ENCODE data around the gene TAF6.
"Not testable (repeated sequence)": the region's sequence is repeated elsewhere in the genome, so short reads cannot be mapped to it uniquely, and the experiment has no call there.

TAF6 gene

GRCh38 chr7:100137851-100138760, 18.9 kb upstream of the TAF6 start:
- DNase-seq: no peak
- Mint-ChIP-seq H3K4me3 (no peak overlapping the region), H3K27me3 (peaks cover 16% of the 10 kb centered on the region), H3K27ac (peak overlapping the region; percentile 68), H3K4me1 (peaks cover 19% of the 10 kb centered on the region), H3K36me3 (no peaks in the 10 kb centered on the region), H3K9me3 (no peaks in the 10 kb centered on the region)
- CTCF ChIA-PET: interaction anchor here (0.7 to 1.7 kb wide), 6 partner anchors 10 to 270 kb away, joined by 3 to 13 read pairs (median 4); partner anchors contain the start of gene LAMTOR4

GRCh38 chr7:100132697-100133151, 13.6 kb upstream of the TAF6 start:
- peak; percentile 81 for DNase-seq
- Mint-ChIP-seq H3K27ac (no peak overlapping the region), H3K9me3 (no peaks in the 10 kb centered on the region), H3K4me3 (no peak overlapping the region), H3K4me1 (peaks cover 36% of the 10 kb centered on the region), H3K36me3 (no peaks in the 10 kb centered on the region), H3K27me3 (peaks cover 16% of the 10 kb centered on the region)
- CTCF ChIA-PET: interaction anchor here (0.6 to 5.0 kb wide), 39 partner anchors 9 to 456 kb away, joined by 3 to 46 read pairs (median 5); partner anchors contain the start of genes AP4M1 and MCM7

- peaks cover 16% of the 10 kb centered on the region for H3K27me3 Mint-ChIP-seq
- H3K4me3 Mint-ChIP-seq: no peak overlapping the region
- CTCF ChIA-PET: interaction anchor here (0.6 to 5.0 kb wide), 28 partner anchors 8 to 457 kb away, joined by 3 to 46 read pairs (median 5); partner anchors contain the start of genes AP4M1 and MCM7
- H3K9me3 Mint-ChIP-seq: no peaks in the 10 kb centered on the region
- no peak overlapping the region for H3K27ac Mint-ChIP-seq
- H3K4me1 Mint-ChIP-seq: peaks cover 34% of the 10 kb centered on the region
- H3K36me3 Mint-ChIP-seq: no peaks in the 10 kb centered on the region
- no peak for DNase-seq
Measured at GRCh38 chr7:100132126-100132525, 13.0 kb upstream of the TAF6 start.

GRCh38 chr7:100130608-100131453, 11.7 kb upstream of the TAF6 start:
- Mint-ChIP-seq H3K36me3 (no peaks in the 10 kb centered on the region), H3K27me3 (peaks cover 11% of the 10 kb centered on the region), H3K4me3 (peak overlapping the region; percentile 15), H3K4me1 (peaks cover 41% of the 10 kb centered on the region), H3K27ac (no peak overlapping the region), H3K9me3 (no peaks in the 10 kb centered on the region)
- DNase-seq: peak; percentile 91
- CTCF ChIA-PET: interaction anchor here (0.6 to 5.0 kb wide), 14 partner anchors 10 to 1220 kb away, joined by 3 to 46 read pairs (median 3); partner anchors contain the start of gene AP4M1

GRCh38 chr7:100130220-100130607, 11.1 kb upstream of the TAF6 start:
- peaks cover 47% of the 10 kb centered on the region for H3K4me1 Mint-ChIP-seq
- not testable (repeated sequence) for H3K27me3 Mint-ChIP-seq, DNase-seq, H3K36me3 Mint-ChIP-seq, H3K27ac Mint-ChIP-seq, H3K9me3 Mint-ChIP-seq, H3K4me3 Mint-ChIP-seq
- CTCF ChIA-PET: interaction anchor here (0.7 to 5.0 kb wide), 14 partner anchors 10 to 277 kb away, joined by 3 to 46 read pairs (median 4); partner anchors contain the start of gene AP4M1

GRCh38 chr7:100128637-100128963, 9.4 kb upstream of the TAF6 start:
- DNase-seq: no peak
- CTCF ChIA-PET: interaction anchor here (0.6 to 3.7 kb wide), 10 partner anchors 27 to 431 kb away, joined by 3 to 22 read pairs (median 5); partner anchors contain the start of gene AP4M1
- Mint-ChIP-seq H3K36me3 (peaks cover 10% of the 10 kb centered on the region), H3K27ac (peak overlapping the region; percentile 89), H3K27me3 (peaks cover 7% of the 10 kb centered on the region), H3K9me3 (no peaks in the 10 kb centered on the region), H3K4me3 (peak overlapping the region; percentile 99), H3K4me1 (peaks cover 57% of the 10 kb centered on the region)

- Mint-ChIP-seq H3K36me3 (peaks cover 12% of the 10 kb centered on the region), H3K27me3 (peaks cover 7% of the 10 kb centered on the region), H3K4me1 (peaks cover 59% of the 10 kb centered on the region), H3K4me3 (peak overlapping the region; percentile 99), H3K9me3 (no peaks in the 10 kb centered on the region), H3K27ac (peak overlapping the region; percentile 89)
- CTCF ChIA-PET: interaction anchor here (0.6 to 3.7 kb wide), 10 partner anchors 26 to 431 kb away, joined by 3 to 22 read pairs (median 5); partner anchors contain the start of gene AP4M1
- peak; percentile 51 for DNase-seq
Measured at GRCh38 chr7:100127866-100128636, 8.9 kb upstream of the TAF6 start.

- Mint-ChIP-seq H3K4me3 (peak within 1 kb of the TSS; percentile 99), H3K27ac (peak within 1 kb of the TSS; percentile 100), H3K36me3 (peaks cover 17% of the 10 kb centered on the region), H3K4me1 (peaks cover 59% of the 10 kb centered on the region), H3K27me3 (no peaks in the 10 kb centered on the region), H3K9me3 (no peaks in the 10 kb centered on the region)
- CTCF ChIA-PET: interaction anchor here (0.9 to 1.1 kb wide), 3 partner anchors 44 to 214 kb away, joined by 3 read pairs; no protein-coding TSS in a partner anchor
- DNase-seq: peak; percentile 95
Measured at GRCh38 chr7:100126931-100127865, 8.0 kb upstream of the TAF6 start, which contains the start of gene MBLAC1. Gene MBLAC1 (plus strand): TSS chr7:100126967. CDS start chr7:100127396, 429 bp downstream.

- H3K4me3 Mint-ChIP-seq: peak overlapping the region; percentile 99
- peaks cover 19% of the 10 kb centered on the region for H3K36me3 Mint-ChIP-seq
- no peaks in the 10 kb centered on the region for H3K27me3 Mint-ChIP-seq
- H3K4me1 Mint-ChIP-seq: peaks cover 59% of the 10 kb centered on the region
- peak overlapping the region; percentile 100 for H3K27ac Mint-ChIP-seq
- CTCF ChIA-PET: interaction anchor here (0.9 kb wide), 1 partner anchor 132 kb away, joined by 3 read pairs; no protein-coding TSS in a partner anchor
- no peaks in the 10 kb centered on the region for H3K9me3 Mint-ChIP-seq
- no peak for DNase-seq
Measured at GRCh38 chr7:100126239-100126930, 7.2 kb upstream of the TAF6 start.

GRCh38 chr7:100124301-100125230, 5.4 kb upstream of the TAF6 start:
- Mint-ChIP-seq H3K4me1 (peaks cover 60% of the 10 kb centered on the region), H3K9me3 (no peaks in the 10 kb centered on the region), H3K27ac (peak overlapping the region; percentile 73), H3K36me3 (peaks cover 19% of the 10 kb centered on the region), H3K4me3 (peak overlapping the region; percentile 99), H3K27me3 (no peaks in the 10 kb centered on the region)
- CTCF ChIA-PET: interaction anchor here (0.6 to 1.1 kb wide), 3 partner anchors 8 to 65 kb away, joined by 3 to 4 read pairs (median 3); no protein-coding TSS in a partner anchor
- DNase-seq: no peak

- Mint-ChIP-seq H3K9me3 (no peaks in the 10 kb centered on the region), H3K4me1 (peaks cover 62% of the 10 kb centered on the region), H3K27ac (no peak overlapping the region), H3K4me3 (no peak overlapping the region), H3K36me3 (peaks cover 25% of the 10 kb centered on the region), H3K27me3 (no peaks in the 10 kb centered on the region)
- CTCF ChIA-PET: interaction anchor here (1.0 kb wide), 1 partner anchor 11 kb away, joined by 3 read pairs; no protein-coding TSS in a partner anchor
- no peak for DNase-seq
Measured at GRCh38 chr7:100122568-100122967, 3.4 kb upstream of the TAF6 start.
